ENCODE data around the gene RPUSD2.

GRCh38 chr15:40543631-40544294 lies 25.3 kb upstream of the RPUSD2 start:
- no peak for TF ChIP-seq CTCF (IDR thresholded peaks at IDR 0.05)
- TF ChIP-seq POLR2AphosphoS5 (IDR thresholded peaks at IDR 0.05; ENCODE audit: low read depth, low read length): no peak
- TF ChIP-seq RAD21 (IDR thresholded peaks at IDR 0.05; ENCODE audit: low read length): no peak
- TF ChIP-seq REST (IDR thresholded peaks at IDR 0.05; ENCODE audit: low read depth, low read length): no peak
- no peak for TF ChIP-seq TAF1 (IDR thresholded peaks at IDR 0.05; ENCODE audit: borderline replicate concordance, low read depth, low read length)
- TF ChIP-seq GABPA (IDR thresholded peaks at IDR 0.05; ENCODE audit: low read depth): no peak
- no peak for TF ChIP-seq USF2 (IDR thresholded peaks at IDR 0.05; ENCODE audit: borderline replicate concordance, low read depth, low read length)
- no peak for TF ChIP-seq TEAD4 (IDR thresholded peaks at IDR 0.05; ENCODE audit: borderline replicate concordance, insufficient read depth)
- no peak for TF ChIP-seq MXI1 (IDR thresholded peaks at IDR 0.05; ENCODE audit: low read depth, low read length)
- no peak for TF ChIP-seq MAX (IDR thresholded peaks at IDR 0.05; ENCODE audit: low read depth)
- TF ChIP-seq RCOR1 (IDR thresholded peaks at IDR 0.05; ENCODE audit: low read length): no peak
- no peak for TF ChIP-seq EP300 (IDR thresholded peaks at IDR 0.05; ENCODE audit: borderline replicate concordance in 1 of 2, low read depth in 1 of 2, low read length in 1 of 2)
- no peak for TF ChIP-seq ELF1 (IDR thresholded peaks at IDR 0.05)

All from SK-N-SH (cell line).